Measurements from ENCODE around the gene POU2F1. TPM values are rescaled to one million over a fixed set of nuclear protein-coding genes. Genes with fewer than 3 reads are reported as not detected.

Gene POU2F1
- total RNA-seq, result 2.5 and 2.9 TPM in 2 replicates

DNA sequence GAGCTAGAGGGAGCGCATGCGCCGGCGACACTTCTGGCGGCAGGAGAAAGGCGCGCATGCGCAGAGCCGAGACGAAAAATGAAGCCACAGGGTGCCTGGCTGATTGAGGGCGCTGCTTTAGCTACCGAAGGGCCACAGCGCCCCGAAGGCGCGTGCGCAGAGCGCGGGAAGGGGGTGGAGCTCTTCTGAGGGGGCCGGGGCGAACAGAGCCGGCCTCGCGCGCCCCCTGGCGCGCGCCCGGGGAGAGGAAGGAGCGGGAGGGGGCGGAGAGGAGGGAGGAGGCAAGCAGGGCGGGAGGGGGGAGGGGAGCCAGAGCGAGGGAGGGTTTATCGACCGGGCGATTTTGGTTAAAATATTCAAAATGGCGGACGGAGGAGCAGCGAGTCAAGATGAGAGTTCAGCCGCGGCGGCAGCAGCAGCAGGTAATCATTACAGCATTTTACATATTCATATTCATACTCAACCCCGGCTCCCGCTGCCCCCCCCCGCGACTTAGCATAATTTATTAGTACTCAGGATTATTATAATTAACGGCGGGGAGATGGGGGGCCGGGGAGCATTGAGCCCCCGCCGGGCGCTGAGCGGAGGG, at the start of gene POU2F1:
Gene POU2F1, plus strand, starts transcription at position 350 of the 589 bp plus-strand sequence. Its CDS starts 12 bp downstream, at position 362.

Other genes starting within 250 kb of the POU2F1 start
- not detected in 2 replicates for gene ILDR2, start 245.3 kb upstream of the POU2F1 start, total RNA-seq
- not detected in 2 replicates for gene MAEL, start 231.6 kb upstream of the POU2F1 start, total RNA-seq
- gene GPA33, start 130.5 kb upstream of the POU2F1 start, total RNA-seq, result not detected in 2 replicates
- not detected in 2 replicates for gene STYXL2, start 126.8 kb upstream of the POU2F1 start, total RNA-seq

Measured in hair follicular keratinocyte (primary cell).